ENCODE measurements around the gene PTPN14.
"Not testable (repeated sequence)": the region's sequence is repeated elsewhere in the genome, so short reads cannot be mapped to it uniquely, and the experiment has no call there.

PTPN14 gene

DNA sequence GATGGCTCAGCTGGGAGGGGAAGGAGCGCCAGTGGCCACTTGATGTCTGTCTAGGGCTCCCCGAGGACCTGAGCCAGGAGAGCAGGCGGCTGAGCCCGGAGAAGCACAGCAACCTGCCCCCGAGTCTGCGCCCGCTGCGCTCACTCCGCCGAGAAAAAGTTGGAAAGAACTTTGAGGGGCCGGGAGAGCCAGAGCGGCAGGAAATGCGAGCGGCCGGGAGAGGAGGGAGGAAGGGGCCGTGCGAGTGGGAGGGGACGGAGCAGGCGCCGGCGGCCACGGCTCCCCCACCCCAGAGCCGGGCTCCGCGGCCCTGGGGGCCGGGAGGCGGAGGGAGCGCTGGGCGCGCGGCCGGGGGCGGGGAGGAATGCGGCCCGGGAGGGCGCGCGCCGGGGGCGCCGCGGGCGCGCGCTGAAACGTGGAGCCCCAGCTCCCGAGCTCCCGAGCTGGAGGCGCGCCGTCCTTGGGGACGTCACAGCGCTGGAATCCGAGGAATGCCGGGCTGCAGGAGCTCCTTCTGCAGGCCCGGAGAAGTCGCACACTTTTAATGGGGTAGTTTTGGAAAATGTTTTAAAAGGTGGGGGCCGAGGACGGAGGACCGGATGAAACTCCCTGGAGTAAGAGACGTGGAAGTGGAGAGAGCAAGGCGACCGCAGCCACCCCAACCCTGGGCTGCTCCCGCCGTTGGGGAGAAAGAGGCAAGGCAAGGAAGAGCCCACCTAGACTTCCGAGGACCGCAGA, at the start of gene PTPN14:
Gene PTPN14 (minus strand): TSS at position 167 of the 738 bp plus-strand sequence. CDS start 86,799 bp downstream, outside the sequence.
- DNase-seq (ENCODE audit: low read depth): no peak

DNA sequence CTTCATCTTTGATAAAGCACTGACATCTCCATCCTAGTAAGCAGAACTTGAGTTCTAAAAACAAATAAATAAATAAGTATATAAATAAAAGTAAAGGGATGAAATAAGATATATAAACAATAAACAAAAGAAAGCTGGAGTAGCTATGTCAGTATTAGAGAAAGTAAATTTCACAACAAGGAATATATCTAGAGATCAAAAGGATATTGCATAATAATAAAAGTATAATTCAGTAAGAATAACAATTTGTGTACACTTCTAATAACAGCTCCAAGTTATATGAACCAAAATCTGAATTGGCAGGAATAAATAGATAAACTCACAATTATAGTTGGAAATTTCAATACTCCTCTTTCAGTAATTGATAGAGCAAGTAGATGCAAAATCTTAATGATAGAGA, 41.8 kb upstream of the PTPN14 start:
- DNase-seq (ENCODE audit: low read depth): no peak

DNA sequence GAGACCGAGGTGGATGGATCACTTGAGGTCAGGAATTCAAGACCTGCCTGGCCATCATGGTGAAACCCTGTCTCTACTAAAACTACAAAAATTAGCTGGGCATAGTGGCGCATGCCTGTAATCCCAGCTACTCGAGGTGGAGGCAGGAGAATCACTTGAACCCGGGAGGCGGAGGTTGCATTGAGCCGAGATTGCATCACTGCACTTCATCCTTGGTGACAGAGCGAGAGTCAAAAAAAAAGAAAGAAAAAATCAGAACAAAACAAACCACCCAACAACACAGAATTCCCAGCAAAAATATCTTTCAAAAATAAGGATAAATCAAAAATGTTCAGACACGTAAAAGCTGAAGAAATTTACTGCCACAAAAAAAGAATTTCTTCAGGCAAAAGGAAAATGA, 40.5 kb upstream of the PTPN14 start:
- not testable (repeated sequence) for DNase-seq (ENCODE audit: low read depth)

DNA sequence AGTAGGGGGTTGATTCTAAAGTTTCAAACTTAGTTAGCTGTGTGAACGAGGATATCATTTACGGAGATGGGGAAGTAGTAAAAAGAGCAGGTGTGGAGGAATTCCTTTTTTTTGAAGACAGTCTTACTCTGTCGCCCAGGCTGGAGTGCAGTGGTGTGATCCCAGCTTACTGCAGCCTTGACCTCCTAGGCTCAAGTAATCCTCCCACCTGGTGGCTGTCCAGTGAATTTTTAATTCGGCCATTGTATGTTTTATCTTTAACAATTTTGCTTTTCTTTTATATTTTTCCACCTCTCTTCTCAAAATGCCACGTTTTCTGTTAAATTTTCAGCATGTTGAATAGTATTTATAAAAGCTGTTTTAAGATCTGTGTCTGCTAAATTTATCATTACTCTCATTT, 39.3 kb upstream of the PTPN14 start:
- no peak for DNase-seq (ENCODE audit: low read depth)

DNA sequence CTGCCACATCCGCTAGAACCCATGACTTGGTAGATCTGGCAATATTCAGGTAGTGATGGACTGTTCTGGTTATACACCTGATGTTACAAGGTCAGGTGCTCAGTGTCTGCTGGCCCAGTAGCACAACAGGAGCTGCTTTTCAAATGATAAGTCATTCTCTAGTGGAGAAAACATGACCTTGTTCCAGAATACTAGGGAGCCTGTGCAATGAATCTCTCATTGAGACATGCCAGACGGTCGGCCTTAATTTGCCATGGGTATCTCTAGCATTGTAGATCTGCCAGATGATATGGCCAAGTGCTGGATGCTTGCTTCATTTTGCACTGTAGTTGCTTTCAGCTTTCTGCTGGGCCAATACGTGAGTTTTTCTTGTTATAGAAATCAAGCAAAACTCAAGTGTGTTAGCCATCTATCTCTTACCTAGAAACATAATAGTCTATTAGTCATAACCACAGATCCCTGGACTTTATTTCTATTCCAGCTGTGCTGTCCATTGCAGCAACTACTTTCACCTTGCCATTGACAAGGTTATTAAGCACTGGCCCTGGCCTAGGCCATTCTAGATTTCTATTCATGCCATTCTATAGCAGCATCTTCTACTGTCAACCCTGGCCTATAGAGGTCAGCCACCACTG, 37.7 kb upstream of the PTPN14 start:
- DNase-seq (ENCODE audit: low read depth): no peak

DNA sequence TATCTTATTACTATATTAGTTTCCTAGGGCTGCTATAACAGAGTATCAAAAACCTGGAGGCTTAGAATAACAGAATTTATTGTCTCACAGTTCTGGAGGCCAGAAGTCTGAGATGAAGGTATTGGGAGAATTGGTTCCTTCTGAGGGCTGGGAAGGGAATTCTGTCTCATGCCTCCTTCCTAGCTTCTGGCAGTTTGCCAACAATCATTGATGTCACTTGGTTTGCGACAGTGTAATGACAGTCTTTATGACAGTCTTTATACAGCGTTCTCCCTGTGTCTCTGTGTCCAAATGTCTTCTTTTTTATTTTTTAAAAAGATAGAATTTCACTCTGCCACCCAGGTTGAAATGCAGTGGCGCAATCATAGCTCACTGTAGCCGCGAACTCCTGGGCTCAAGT, 35.8 kb upstream of the PTPN14 start:
- no peak for DNase-seq (ENCODE audit: low read depth)

DNA sequence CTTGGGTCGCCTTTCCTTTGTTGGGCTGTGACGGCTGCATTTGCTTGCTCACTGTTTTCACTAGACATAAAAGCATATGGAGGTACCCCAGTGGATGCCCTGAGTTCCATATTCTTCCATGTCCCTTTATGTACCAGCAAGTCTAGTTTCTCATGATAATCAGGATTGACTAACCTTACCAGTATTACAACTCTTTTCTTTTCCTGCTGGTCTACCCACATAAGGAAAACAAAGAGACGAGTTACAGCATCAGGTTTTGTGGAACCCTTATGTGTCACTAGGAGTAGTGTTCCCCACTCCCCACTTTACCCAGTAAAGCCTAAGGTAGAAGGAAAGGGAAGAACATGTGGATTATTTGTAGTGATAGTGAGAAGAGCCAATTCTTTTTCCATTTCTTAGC, 35.2 kb upstream of the PTPN14 start:
- DNase-seq (ENCODE audit: low read depth): no peak

DNA sequence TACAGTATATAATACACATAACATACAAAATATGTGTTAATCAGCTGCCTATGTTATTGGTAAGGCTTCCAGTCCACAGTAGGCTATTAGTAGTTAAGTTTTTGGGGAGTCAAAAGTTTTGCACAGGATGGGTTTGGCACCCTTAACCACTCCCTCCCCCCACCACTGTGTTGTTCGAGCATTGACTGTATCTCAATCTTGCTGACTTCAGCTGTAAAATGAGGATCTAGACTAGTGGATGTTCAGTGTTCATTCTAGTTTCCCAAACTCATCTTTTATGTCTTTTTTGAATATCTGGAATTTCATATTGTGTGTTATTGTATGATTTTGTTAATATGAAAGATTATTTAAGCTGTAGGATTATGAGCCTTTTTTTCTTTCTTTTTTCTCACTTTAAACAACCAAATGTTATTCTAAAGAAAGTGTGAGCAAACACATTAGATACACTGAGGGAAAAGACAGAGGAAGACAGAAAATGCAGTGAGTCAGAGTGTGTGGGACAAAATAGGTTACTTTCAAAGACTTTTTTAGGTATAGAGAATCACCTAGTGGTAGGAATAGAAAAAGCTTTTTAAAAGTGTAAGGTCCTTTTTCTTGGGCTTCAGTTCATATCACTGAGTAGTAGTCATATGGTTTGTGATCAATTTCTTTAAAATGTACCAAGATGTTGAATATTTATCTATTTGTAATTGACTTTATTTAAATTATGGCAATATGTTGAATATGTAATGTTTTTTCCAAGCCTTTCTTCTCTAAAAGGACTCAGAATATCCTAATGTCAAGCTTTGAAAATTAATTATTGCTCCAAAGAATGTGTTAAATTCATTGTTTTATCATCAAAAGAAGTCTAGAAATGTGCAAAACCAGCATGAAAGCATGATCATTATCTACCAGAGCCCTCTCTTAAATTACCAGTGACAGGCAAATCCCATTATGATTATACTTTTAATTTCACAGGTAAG, 33.7 kb upstream of the PTPN14 start:
- DNase-seq (ENCODE audit: low read depth): no peak

DNA sequence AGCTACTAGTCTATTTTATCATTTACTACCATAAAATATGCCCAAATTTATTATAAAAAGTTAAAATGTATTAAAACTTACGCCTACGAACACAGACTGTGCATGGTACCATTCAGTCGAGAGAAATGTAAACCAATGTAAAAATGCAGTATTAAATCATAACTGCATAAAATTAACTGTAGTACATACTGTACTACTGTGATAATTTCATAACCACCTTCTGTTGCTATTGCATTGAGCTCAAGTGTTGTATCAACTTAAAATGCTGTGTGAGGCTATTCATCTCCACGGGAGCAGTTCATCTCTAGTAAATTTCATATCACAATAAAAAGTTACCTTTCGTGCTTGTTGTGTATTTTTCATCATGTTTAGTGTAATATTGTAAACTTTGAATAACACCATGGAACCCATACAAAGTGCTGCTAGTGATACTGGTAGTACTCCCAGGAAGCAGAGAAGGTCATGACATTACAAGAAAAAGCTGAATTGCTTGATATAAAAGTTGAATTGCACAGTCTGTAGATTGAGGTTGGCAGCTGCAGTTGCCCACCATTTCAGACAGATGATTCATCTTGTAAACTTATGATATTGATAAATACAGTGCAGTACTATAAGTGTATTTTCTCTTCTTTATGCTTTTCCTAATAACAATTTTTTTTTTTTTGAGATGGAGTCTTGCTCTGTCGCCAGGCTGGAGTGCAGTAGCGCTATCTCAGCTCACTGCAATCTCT, 32.6 kb upstream of the PTPN14 start:
- DNase-seq (ENCODE audit: low read depth): no peak

DNA sequence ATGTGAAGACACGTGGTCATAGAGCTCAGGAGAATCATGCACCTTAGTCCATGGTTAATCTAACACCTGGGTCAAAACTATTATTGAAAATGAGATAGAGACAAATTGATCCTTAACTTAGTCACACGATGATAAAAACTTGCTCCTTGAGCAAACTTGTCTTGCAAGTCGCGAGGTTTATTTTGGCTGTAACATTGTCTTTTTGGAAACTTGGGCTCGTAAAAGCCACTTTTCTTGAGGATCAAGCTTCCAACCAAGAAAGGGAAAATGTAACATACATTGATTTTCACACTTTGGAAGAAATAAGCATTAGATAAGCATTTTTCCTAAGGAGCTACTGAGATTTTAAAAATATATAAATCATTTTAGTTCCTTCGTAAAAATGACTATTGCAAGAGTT, 31.7 kb upstream of the PTPN14 start:
- no peak for DNase-seq (ENCODE audit: low read depth)

DNA sequence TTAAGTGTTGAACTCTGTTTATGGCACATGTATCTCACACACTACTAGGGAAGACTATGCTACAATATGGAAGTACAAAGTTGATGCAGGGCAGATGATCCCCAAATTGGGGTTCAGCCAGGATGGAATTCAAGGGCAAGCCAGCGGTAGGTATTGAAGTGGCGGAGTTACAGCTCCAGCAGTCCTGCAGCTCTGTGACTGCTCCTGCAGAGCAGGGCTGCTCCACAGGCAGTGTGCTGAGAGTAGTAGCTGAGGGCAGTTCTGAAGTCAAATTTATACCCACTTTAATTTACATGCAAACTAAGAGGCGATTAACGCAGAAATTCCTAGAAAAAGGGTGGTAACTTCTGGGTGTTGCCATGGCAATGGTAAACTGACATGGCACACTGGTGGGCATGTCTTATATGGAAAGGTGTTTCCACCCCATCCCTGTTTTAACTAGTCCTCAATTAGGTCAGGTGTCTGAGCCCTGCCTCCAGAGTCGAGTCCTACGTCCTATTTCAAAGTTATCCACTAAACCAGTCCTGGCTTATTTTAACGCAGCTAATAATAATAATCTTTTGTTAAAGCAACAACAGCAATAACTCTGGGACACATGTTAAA, 31.0 kb upstream of the PTPN14 start:
- no peak for DNase-seq (ENCODE audit: low read depth)

DNA sequence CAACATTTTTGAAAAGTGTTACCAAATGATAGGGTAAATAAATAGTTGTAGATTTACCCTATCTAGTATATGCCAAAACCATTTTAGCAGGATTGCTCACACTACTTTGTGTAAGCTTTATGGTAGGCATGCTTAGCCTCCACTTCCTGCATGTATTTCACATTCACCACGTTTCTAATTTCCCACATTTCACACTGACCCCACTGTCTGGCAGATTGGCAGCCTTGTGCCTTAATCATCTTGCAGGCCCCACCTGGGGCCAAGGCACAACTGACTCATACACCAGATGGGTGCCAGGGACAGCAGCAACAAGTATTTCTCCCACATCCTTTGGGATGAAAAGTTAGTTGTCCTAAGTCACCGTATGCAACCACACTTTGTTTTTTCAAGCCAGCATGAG, 30.4 kb upstream of the PTPN14 start:
- DNase-seq (ENCODE audit: low read depth): no peak

DNA sequence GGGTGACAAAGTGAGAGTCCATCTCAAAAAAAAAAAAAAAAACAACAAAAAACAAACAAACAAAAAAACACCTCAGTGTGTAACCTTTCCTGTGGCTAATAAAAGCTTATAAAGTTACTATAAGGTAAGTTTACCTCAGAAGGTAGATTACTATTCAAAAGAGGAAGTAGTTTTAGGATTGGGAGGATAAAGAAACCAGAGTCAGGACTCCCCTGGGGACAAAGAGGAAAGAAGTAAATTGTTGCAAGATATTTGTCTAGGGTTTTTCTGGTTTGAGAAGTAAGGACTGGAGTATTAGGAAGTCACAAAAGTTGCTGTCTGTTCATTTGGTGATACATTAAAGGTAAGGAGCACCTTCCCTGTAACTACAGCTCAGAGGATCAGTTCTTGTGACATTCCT, 27.8 kb upstream of the PTPN14 start:
- no peak for DNase-seq (ENCODE audit: low read depth)

DNA sequence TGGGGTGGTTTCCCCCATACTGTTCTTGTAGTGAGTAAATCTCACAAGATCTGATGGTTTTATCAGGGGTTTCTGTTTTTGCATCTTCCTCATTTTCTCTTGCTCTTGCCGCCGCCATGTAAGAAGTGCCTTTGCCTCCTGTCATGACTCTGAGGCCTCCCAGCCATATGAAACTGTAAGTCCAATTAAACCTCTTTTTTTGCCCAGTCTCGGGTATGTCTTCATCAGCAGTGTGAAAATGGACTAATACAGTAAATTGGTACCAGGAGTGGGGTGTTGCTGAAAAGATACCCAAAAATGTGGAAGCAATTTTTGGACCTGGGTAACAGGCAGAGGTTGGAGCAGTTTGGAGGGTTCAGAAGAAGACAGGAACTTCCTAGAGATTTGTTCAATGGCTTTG, 24.7 kb upstream of the PTPN14 start:
- DNase-seq (ENCODE audit: low read depth): not testable (repeated sequence)

DNA sequence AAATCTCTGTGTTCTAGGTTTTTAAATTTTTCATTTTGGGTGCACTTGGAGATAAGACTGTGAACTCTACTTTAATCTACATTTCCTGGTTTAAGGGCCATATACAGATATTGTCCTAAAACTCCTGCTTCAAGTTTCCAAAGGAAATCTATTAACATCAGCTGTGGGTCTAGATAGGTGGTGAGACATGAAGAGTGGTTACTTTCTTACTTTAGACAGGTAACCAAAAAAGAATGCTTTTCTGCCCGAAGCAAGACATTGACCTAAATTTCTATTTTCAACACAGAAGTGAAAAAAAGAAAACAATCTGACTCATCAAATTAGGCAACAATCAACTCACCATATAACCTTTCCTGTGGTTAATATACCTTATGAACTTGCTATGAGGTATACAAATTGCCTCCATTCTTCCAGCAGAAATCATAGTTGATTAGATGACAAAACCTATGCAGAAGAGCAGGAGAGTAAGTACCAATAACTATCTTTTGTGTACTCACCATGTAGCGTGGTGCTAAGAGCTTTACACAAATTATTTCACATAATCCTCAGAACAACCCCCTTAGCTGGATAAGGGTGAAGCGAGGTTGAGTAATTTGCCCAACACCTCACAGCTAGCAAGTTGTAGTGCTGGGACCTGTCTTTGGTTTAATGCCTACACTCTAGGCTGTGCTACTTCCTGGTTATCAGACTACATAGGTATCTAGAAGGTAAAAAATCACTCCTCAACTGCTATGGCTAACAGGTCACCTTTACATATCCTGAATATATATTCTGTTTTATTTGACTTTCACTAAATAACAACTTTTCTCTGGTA, 23.4 kb upstream of the PTPN14 start:
- DNase-seq (ENCODE audit: low read depth): no peak

DNA sequence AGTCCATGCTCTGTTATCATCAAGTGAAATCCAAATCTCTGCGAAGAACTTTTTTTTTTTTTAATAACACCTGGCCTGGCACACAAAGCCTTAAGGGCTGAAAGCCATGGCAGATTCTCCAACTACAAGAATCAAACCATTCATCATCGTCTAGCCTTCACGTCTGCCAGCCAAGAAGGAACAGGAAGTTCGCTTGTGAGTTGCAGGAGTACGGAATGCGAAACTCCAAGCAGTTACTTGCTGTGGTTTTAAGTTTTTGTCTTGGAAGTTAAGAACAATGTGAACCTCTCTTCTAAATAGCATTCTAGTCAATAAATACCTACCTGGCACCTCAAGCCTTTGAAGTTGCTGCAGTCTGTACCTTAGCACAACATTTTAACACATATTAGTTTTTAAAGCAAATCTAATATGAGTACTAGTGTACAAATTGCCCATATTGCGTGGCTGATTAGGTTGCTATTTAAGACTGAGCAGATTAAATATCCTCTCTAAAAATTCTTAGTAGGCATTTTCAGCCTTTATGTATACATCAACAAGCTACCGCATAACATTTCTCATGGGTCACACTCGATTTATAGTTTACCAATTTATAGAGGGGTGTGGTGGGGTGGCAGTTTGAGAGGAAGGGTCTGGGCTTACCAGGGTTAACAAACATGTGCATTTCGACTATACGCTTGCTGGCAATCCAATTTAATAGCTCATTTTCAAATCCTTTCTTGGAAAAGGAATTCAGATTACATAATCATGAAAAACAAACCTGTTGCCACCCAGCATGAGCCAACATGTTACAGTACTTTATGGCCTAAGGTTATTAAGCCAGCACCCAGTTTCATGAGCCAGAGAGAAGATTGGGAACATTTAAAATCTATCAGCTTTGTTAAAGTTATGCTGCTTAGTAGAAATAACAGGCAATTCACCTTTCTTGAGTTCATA, 22.2 kb upstream of the PTPN14 start:
- no peak for DNase-seq (ENCODE audit: low read depth)

DNA sequence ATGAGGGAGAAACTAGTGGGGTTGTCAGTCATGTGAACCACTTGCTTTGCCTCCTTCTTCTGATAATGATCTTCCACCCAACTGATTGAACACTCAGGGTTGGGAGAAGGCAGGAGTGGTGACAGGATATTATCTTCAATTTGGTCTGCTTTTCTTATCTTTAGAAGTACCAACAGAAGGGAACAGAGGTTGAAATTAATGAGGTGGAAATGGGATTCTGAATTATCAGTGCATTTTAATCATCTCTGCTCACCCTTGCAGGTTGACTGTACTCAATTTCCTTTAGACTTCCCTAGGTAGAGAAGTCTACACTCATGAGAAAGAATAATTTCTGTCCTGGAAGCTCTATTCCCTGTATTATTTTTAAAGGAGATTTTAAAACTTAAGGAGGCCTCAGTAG, 19.9 kb upstream of the PTPN14 start:
- DNase-seq (ENCODE audit: low read depth): no peak

DNA sequence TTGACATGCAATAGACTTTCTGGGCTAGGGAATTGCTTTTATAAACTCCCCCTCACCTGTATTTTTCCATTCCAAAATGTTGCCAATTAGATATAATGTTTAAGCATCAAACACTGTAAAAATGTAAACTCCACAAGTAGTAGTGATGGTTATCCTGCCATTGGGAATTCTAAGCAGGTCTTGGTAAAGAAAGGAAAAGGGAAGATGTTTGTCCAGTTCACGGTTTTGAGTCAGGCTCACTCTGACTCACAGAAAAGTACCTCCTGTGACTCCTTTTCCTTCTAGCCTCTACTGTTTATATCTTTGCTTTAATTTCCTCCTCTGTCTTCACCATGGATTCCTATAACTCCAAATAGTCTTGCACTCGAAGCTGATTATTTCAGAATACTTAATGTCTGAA, 19.0 kb upstream of the PTPN14 start:
- DNase-seq (ENCODE audit: low read depth): no peak

DNA sequence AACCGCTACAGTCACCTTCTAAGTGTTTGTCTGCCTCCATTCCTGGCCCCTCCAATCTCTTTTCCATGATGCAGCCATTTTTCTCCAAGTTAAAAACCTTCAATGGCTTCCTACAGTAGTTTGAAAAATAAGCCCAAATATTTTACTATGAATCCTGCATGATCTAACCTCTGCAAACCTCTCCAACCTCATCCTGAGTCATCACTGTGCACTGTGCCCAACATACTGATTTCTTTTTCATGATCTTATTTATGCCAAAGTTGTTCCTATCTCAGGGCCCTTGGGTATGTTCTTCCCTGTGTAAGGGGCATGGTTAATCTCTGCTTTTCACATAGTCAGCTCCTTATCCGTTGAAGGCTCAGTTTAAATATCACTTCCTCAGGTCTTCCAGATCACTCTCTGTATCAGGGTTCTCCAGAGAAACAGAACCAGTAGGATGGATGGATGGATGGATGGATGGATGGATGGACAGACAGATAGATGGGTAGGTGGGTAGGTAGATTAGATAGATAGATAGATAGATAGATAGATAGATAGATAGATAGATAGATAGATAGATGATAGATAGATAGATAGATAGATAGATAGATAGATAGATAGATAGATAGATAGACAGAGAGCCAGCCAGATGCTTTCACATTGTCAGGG, 18.1 kb upstream of the PTPN14 start:
- no peak for DNase-seq (ENCODE audit: low read depth)

All from activated T-helper 1 cell treated with Interleukin-2 at 50 U/mL for 16 hours (primary cell).